ENCODE data around the gene SLC6A8.

The SLC6A8 gene

GRCh38 chrX:153639177-153640044 is 48.3 kb upstream of the SLC6A8 start:
- Histone ChIP-seq H3K79me2 (ENCODE audit: low read length) (no peaks in the 10 kb centered on the region), H3K36me3 (replicated peaks; ENCODE audit: low read depth, low read length) (no peaks in the 10 kb centered on the region), H3K27me3 (ENCODE audit: low read depth, low read length) (peaks cover 4% of the 10 kb centered on the region; the same call in 1 of the 2 replicates), H4K20me1 (ENCODE audit: insufficient read depth, low read length) (no peaks in the 10 kb centered on the region), H3K9me3 (ENCODE audit: insufficient read depth, low read length) (no peaks in the 10 kb centered on the region), H2AFZ (ENCODE audit: low read depth, low read length) (no peak overlapping the region), H3K9ac (ENCODE audit: low read length) (no peak overlapping the region), H3K4me3 (ENCODE audit: low read length) (no peak overlapping the region), H3K4me1 (ENCODE audit: low read length) (peaks cover 16% of the 10 kb centered on the region; the same call in 1 of the 2 replicates), H3K4me2 (ENCODE audit: low read length) (no peak overlapping the region), H3K27ac (ENCODE audit: low read length) (no peak overlapping the region)
- TF ChIP-seq CTCF (IDR thresholded peaks at IDR 0.05; ENCODE audit: low read depth, low read length), result no peak
- no peak for TF ChIP-seq EZH2phosphoT487 (IDR thresholded peaks at IDR 0.05; ENCODE audit: low read depth)

- peaks cover 4% of the 10 kb centered on the region; the same call in 1 of the 2 replicates for H3K27me3 ChIP-seq (ENCODE audit: low read depth, low read length)
- no peak overlapping the region for H3K27ac ChIP-seq (ENCODE audit: low read length)
- no peak overlapping the region for H3K4me2 ChIP-seq (ENCODE audit: low read length)
- no peak overlapping the region for H3K4me3 ChIP-seq (ENCODE audit: low read length)
- no peak overlapping the region for H3K9ac ChIP-seq (ENCODE audit: low read length)
- H2AFZ ChIP-seq (ENCODE audit: low read depth, low read length), result no peak overlapping the region
- TF ChIP-seq EZH2phosphoT487 (IDR thresholded peaks at IDR 0.05; ENCODE audit: low read depth) (no peak), CTCF (IDR thresholded peaks at IDR 0.05; ENCODE audit: low read depth, low read length) (no peak)
- peaks cover 16% of the 10 kb centered on the region; the same call in 1 of the 2 replicates for H3K4me1 ChIP-seq (ENCODE audit: low read length)
- no peaks in the 10 kb centered on the region for H4K20me1 ChIP-seq (ENCODE audit: insufficient read depth, low read length)
- H3K36me3 ChIP-seq (replicated peaks; ENCODE audit: low read depth, low read length), result no peaks in the 10 kb centered on the region
- no peaks in the 10 kb centered on the region for H3K79me2 ChIP-seq (ENCODE audit: low read length)
- H3K9me3 ChIP-seq (ENCODE audit: insufficient read depth, low read length), result no peaks in the 10 kb centered on the region
These were observed 47.6 kb upstream of the SLC6A8 start for GRCh38 chrX:153640045-153640686.

- H3K9ac ChIP-seq (ENCODE audit: low read length), result no peak overlapping the region
These were observed 46.8 kb upstream of the SLC6A8 start for GRCh38 chrX:153640736-153641575.

More at GRCh38 chrX:153640736-153641575, 46.8 kb upstream of the SLC6A8 start:
- H2AFZ ChIP-seq (ENCODE audit: low read depth, low read length), result peak overlapping the region; percentile 65; the same call in 1 of the 2 replicates
- no peak for TF ChIP-seq CTCF (IDR thresholded peaks at IDR 0.05; ENCODE audit: low read depth, low read length)
- no peak for TF ChIP-seq EZH2phosphoT487 (IDR thresholded peaks at IDR 0.05; ENCODE audit: low read depth)
- no peaks in the 10 kb centered on the region for H3K79me2 ChIP-seq (ENCODE audit: low read length)
- peaks cover 4% of the 10 kb centered on the region; the same call in 1 of the 2 replicates for H3K27me3 ChIP-seq (ENCODE audit: low read depth, low read length)
- no peaks in the 10 kb centered on the region for H3K36me3 ChIP-seq (replicated peaks; ENCODE audit: low read depth, low read length)
- no peaks in the 10 kb centered on the region for H4K20me1 ChIP-seq (ENCODE audit: insufficient read depth, low read length)
- no peak overlapping the region for H3K4me3 ChIP-seq (ENCODE audit: low read length)
- H3K4me1 ChIP-seq (ENCODE audit: low read length), result peaks cover 15% of the 10 kb centered on the region; the same call in 1 of the 2 replicates
- H3K27ac ChIP-seq (ENCODE audit: low read length), result no peak overlapping the region
- no peaks in the 10 kb centered on the region for H3K9me3 ChIP-seq (ENCODE audit: insufficient read depth, low read length)
- peak overlapping the region; percentile 22; the same call in 1 of the 2 replicates for H3K4me2 ChIP-seq (ENCODE audit: low read length)

Data from OCI-LY3 (cell line).